Measurements from ENCODE around the gene DISC1. TPM values are rescaled to one million over a fixed set of nuclear protein-coding genes. Genes with fewer than 3 reads are reported as not detected.
A peak's percentile ranks its signal among the peaks of the same experiment; 100 is the strongest.

The DISC1 gene
- 3.3 and 4.3 TPM in 2 replicates for total RNA-seq
- 3.9 TPM for total RNA-seq (2013)
- polyA plus RNA-seq: 2.7 and 3.4 TPM in 2 replicates
- polyA minus RNA-seq: 10.4 and 11.3 TPM in 2 replicates

- Mint-ChIP-seq H3K27ac (peak within 1 kb of the TSS; percentile 88), H3K4me1 (peaks cover 25% of the 10 kb centered on the region), H3K9me3 (ENCODE audit: insufficient read depth) (no peaks in the 10 kb centered on the region), H3K27me3 (peaks cover 25% of the 10 kb centered on the region), H3K4me3 (peak within 1 kb of the TSS; percentile 96)
- Histone ChIP-seq H4K20me1 (ENCODE audit: control insufficient read depth, insufficient read depth, low read length, poor library complexity, severe bottlenecking) (no peaks in the 10 kb centered on the region), H3K4me1 (ENCODE audit: control insufficient read depth in 2 of 2, insufficient read depth in 2 of 2, low read length in 2 of 2) (peaks cover 18 to 19% of the 10 kb centered on the region in 2 donors), H3K9me3 (ENCODE audit: control extremely low read depth in 1 of 3, control insufficient read depth in 2 of 3, insufficient read depth in 1 of 3, low read length in 2 of 3) (no peaks in the 10 kb centered on the region), H2AFZ (ENCODE audit: insufficient read depth, low read depth, low read length, poor library complexity, severe bottlenecking) (peak within 1 kb of the TSS; percentile 69), H3K27me3 (replicated peaks in 1 of 4; ENCODE audit: control extremely low read depth in 1 of 4, control insufficient read depth in 3 of 4, insufficient read depth in 4 of 4, low read length in 3 of 4) (peaks cover 0 to 19% (median 12%) of the 10 kb centered on the region in 4 experiments), H3K4me3 (ENCODE audit: control extremely low read depth in 1 of 5, extremely low read depth in 1 of 5, insufficient read depth in 1 of 5, low read depth in 2 of 5, low read length in 4 of 5) (peak within 1 kb of the TSS; percentile 57 to 83 (median 66)), H3K36me3 (replicated peaks in 1 of 2; ENCODE audit: control extremely low read depth in 1 of 2, control insufficient read depth in 1 of 2, extremely low read depth in 1 of 2, insufficient read depth in 2 of 2, low read length in 1 of 2) (peaks cover 0 to 3% of the 10 kb centered on the region in 2 experiments), H3K9ac (ENCODE audit: low read length) (peak within 1 kb of the TSS; percentile 76), H3K79me2 (ENCODE audit: control insufficient read depth, insufficient read depth, low read length) (no peaks in the 10 kb centered on the region), H3K27ac (ENCODE audit: low read length in 2 of 2) (no peak within 1 kb of the TSS), H3K4me2 (replicated peaks; ENCODE audit: low read depth, low read length, poor library complexity, severe bottlenecking) (peak within 1 kb of the TSS; percentile 98)
- ChIA-PET POLR2A (interaction anchor here (0.6 to 1.6 kb wide), 2 partner anchors 14 to 1584 kb away, joined by 4 read pairs; no protein-coding TSS in a partner anchor), CTCF (interaction anchor here (1.0 kb wide), 1 partner anchor 9 kb away, joined by 5 read pairs; no protein-coding TSS in a partner anchor)
- ATAC-seq (ENCODE audit: low read depth) (peak; percentile 71), DNase-seq (peak; percentile 75)
- TF ChIP-seq CTCF (IDR thresholded peaks at IDR 0.05) (no peak), EZH2 (IDR thresholded peaks at IDR 0.05; ENCODE audit: borderline replicate concordance, insufficient read depth, low read depth, low read length, poor library complexity, severe bottlenecking) (no peak)
- intact Hi-C loops (cut with micrococcal nuclease): loop anchor here (2.0 to 5.0 kb wide), 2 partner anchors 14 to 99 kb away; partner anchors contain the start of gene TSNAX
- under 1% methylated on average over 24 of the region's 38 CpGs for WGBS (ENCODE audit: insufficient coverage)
Observed at GRCh38 chr1:231626535-231626950, at the start of gene DISC1. Gene DISC1, plus strand, starts transcription at chr1:231626790. Its CDS starts 78 bp downstream, at chr1:231626868.
